GM18519 (cell line): ENCODE results near the gene RPL27A.

Experiments
- ATAC-seq: cut with Tn5 transposase; IDR thresholded peaks from one replicate; pipeline ENCODE4 v1.9.1; 2021; ENCODE audit warnings: mild to moderate bottlenecking, moderate library complexity; ENCODE audit not compliant: unreplicated experiment, low FRiP score

The RPL27A gene

DNA sequence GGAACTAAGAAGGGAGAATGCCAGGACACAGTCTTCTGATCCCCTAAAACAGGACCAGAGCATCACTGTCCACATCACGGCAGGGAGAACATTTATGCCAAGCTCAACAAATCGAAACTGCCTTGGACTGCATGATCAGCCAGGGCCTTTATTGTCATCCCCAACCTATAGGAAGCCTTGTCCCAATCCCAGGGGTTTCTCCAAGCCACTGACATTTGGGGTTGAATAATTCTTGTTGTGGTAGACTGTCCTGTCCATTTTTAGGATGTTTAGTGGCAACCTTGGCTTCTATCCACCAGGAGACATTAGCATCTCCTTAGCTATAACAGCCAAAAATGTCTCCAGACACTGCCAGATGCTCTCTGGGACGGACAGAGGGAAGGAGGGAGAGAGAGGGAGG is 37.1 kb downstream of the RPL27A start:
- no peak for ATAC-seq

DNA sequence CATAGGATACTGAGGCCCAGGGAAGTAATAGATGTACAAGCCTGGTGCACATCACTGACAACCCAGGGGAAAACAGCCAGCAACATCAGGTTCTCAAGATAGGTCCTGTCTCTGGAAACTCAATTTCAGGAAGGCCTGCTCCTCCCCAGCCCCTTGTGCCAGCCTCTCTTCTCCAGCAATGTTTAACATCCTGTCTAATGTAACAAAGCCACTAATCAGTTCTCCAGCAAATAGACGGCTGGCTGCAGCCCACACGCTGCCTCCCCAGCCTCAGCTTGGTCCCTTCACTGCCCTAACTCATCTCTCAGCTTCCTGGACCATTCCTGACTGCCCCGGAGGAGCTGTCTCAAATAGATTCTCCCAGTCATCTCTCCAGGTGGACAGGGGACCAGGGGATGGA is 37.8 kb downstream of the RPL27A start:
- ATAC-seq, result no peak

GRCh38 chr11:8720868-8721608 is 38.4 kb downstream of the RPL27A start:
- no peak for ATAC-seq

DNA sequence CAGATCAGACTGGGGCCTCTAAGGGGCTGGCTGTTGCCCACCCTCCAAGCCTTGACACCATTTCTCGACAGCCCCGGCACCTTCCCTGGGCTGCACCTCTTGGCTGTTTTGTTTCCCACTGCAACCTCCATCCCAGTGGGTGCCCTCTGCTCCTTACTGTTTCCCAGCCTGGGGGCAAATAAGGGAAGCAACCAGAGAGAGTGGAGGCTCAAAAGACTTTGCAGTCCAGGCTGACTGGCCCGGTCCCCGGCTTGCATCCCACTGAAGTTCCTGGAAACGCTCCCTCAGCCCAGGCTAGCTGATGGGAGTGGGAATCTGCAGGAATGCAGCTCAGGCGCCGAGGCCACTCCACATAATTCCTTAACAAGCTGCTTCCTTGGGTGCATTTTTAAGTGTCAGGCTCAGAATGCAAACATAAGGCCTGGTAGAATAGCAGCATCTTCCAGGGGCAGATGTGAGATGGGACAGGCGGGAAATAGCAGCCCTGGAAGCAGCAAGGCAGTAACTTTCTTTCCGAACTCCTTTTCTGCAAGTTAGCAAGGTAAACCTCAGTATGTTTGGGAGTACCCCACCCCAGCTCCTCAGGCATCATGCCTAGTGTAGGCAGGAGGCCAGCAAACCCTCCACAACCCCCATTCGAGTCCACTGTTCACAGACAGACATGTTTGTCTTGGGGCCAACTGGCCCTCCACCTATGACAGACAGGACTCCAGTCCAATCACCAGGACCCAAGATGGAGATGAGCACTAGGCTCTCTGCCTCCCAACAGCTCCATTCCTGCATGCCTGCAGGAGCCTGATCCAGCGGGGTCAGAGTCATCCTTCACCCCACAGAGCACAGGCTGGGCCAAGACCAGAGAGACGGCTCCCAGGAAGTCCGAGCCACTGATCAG is 39.3 kb downstream of the RPL27A start:
- no peak for ATAC-seq

DNA sequence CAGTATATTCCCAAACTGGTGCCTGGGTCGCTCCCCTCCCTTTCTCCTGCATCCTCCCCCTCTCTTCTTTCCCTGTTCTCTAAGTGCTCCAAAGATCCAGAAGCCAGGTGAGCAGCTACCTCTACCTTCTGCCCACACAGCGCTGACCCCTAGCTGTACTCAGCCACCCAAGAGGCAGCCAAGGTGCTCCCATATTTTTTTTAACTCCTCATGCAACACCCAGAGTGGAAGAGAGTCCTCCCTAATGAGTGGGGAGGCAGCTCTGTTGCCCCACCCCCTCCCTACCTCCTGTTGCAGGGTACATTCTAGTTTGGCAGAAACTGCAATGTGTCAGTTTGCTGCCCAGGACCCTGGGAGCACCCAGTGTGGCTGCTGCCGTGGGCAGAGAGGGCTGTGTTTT is 40.2 kb downstream of the RPL27A start:
- ATAC-seq, result no peak

- no peak for ATAC-seq
Measured at GRCh38 chr11:8723711-8724110, 41.1 kb downstream of the RPL27A start.

GRCh38 chr11:8724682-8725081 is 42.1 kb downstream of the RPL27A start:
- ATAC-seq, result no peak

- no peak for ATAC-seq
Measured at GRCh38 chr11:8726395-8726794, 43.8 kb downstream of the RPL27A start.

GRCh38 chr11:8728563-8728962 is 46.0 kb downstream of the RPL27A start:
- ATAC-seq, result no peak

DNA sequence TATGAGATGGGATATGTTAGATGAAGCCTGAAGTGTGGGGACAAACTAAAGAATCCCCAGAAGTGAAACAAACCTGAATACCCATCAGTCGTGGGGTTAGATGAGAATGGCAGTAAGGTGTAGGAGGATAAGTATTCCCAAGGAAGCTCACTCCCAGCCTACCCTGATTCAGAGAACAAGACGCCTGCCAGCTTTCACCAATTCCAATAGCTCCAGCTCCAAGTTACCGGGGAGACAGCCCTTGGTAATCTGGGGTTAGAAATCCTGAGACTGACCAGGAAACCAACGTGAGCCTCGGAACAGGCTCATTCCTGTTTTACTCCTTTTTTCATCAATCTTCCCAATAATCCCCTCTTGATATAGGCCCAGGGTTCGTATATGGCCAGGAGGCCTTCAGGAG is 46.5 kb downstream of the RPL27A start:
- ATAC-seq, result no peak

DNA sequence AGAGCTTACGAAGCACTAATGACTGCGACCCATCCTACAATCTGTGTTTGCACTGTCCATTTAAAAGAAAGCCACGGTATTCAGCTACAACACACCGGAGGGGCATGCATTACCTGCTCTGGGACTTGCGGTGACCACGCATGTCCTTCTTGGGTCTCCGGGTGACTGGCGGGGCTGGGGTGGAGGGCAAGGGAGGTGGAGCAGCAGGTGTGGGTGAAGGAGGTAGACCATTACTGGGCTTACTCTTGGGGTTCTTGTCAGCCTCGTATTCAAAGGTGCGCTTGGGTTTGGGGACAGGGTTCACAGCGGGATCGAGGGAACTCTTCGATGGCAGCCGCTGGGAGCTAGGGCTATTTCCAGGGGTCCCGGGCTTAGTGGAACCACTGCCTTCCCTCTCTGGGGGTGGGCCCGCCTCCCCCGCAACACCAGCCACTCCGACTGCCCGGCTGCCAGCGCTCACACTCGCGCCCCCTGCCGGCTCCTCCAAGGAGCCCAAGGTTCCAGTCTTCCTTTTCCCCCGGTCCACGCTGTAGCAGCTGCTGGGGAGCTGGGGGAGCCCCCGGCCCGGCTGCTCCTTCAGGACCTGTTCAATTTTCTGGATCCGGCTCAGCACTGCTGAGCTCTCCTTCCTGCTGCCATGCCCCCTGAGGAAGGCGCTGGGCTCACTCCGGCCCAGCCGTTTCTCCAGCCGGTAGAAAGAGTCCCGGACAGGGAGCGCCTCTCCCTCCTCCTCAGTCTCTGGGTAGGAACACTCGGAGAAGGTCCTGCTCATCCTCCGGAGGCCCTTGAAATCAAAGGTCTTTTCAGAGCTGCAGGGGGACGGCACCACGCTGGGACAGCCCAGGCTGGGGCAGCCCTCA is 47.5 kb downstream of the RPL27A start:
- no peak for ATAC-seq

- no peak for ATAC-seq
Measured at GRCh38 chr11:8730697-8731020, 48.1 kb downstream of the RPL27A start.

GRCh38 chr11:8731647-8732323 is 49.2 kb downstream of the RPL27A start:
- no peak for ATAC-seq

DNA sequence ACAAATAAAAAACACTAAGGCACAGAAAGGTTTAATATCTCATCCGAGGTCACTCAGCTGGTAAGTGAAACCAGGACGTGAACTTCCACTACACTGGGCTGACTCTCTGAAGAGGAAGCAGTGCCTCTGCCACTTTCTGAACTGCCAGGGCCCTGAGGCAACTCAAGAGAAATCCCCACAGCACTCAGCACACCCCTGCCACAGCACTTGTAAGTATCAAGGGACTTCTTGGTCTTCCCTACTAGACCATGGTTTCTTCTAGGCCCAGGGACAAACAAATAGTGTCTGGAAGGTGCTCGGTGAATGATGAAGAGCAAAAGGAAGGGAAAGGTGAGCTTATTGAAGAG is 49.7 kb downstream of the RPL27A start:
- ATAC-seq, result peak; percentile 70

- ATAC-seq, result no peak
Measured at GRCh38 chr11:8732748-8733241, 50.2 kb downstream of the RPL27A start.

- no peak for ATAC-seq
Measured at GRCh38 chr11:8733852-8734251, 51.3 kb downstream of the RPL27A start.

DNA sequence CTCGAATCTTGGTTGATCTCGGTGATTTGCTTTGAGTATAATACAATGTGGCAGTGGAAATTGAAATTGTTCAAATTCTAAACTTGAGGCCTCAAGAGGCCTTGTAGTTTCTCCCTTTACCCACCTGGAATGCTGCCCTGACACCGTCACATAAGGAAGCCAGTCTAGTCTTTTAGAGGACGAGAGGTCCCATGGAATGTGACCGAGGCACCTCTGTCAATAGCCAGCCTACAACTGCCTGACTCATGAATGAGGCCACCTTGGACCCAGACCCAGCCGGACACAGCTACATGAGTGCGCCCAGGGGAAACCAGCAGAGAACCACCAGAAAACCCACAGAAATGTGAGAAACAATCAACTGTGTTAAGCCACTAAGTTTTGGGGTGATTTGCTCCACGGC is 52.5 kb downstream of the RPL27A start:
- no peak for ATAC-seq

GRCh38 chr11:8739309-8739793 is 56.8 kb downstream of the RPL27A start:
- ATAC-seq, result no peak
